ENCODE data around the gene RIPPLY2. TPM values are rescaled to one million over a fixed set of nuclear protein-coding genes. Genes with fewer than 3 reads are reported as not detected.

Gene RIPPLY2
- total RNA-seq, 2 experiments from 2014 or later = not detected

DNA sequence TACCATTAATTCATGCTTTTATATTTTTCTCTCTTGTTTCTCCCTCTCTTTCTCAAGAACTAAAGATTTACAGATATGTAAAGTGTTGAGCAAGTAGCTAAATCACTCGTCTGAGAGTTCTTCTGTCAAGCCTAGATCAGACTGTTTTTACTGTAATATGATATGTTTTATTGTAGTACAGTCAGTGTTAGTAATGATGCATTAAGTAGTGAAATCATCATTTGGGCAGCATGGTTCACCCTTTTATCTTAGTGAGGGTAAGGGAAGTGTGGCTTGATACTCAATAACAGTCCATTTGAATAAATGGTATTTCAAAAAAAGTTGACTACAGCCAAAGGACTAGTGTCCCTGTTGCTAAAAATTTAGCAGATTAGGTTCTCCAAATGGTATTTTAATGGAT is 15.5 kb downstream of the RIPPLY2 start:
- POLR2A ChIA-PET = no interaction called here
- no peak overlapping the region for H3K4me3 Mint-ChIP-seq
- no peaks in the 10 kb centered on the region for H3K27me3 Mint-ChIP-seq
- H3K36me3 Mint-ChIP-seq = peaks cover 48% of the 10 kb centered on the region
- peaks cover 10% of the 10 kb centered on the region for H3K9me3 Mint-ChIP-seq
- no peak overlapping the region for H3K27ac Mint-ChIP-seq
- no peak for DNase-seq
- H3K4me1 Mint-ChIP-seq = peaks cover 2% of the 10 kb centered on the region
- ATAC-seq (ENCODE audit: low read depth) = no peak

DNA sequence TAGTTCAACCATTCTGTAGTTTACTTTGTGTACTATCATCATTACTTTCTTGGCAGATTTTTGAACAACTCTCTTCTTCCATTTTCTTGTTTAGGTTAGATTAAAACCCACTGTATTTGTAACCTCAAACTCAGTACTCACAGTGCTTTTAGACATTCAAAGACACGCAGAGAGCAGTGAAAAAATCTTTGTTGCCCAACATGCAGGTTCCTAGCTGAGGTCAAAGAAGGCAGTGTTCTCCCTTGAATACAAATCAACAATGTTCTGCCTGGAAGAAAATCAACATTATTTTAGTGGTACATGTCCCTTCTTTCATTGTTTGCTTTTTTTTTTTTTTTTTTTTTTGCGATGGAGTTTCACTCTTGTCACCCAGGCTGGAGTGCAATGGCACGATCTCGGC is 17.5 kb downstream of the RIPPLY2 start:
- H3K9me3 Mint-ChIP-seq = peaks cover 10% of the 10 kb centered on the region
- no peak overlapping the region for H3K4me3 Mint-ChIP-seq
- POLR2A ChIA-PET = no interaction called here
- DNase-seq (no peak), ATAC-seq (ENCODE audit: low read depth) (no peak)
- H3K36me3 Mint-ChIP-seq = peaks cover 42% of the 10 kb centered on the region
- H3K4me1 Mint-ChIP-seq = peaks cover 5% of the 10 kb centered on the region
- no peaks in the 10 kb centered on the region for H3K27me3 Mint-ChIP-seq
- no peak overlapping the region for H3K27ac Mint-ChIP-seq

DNA sequence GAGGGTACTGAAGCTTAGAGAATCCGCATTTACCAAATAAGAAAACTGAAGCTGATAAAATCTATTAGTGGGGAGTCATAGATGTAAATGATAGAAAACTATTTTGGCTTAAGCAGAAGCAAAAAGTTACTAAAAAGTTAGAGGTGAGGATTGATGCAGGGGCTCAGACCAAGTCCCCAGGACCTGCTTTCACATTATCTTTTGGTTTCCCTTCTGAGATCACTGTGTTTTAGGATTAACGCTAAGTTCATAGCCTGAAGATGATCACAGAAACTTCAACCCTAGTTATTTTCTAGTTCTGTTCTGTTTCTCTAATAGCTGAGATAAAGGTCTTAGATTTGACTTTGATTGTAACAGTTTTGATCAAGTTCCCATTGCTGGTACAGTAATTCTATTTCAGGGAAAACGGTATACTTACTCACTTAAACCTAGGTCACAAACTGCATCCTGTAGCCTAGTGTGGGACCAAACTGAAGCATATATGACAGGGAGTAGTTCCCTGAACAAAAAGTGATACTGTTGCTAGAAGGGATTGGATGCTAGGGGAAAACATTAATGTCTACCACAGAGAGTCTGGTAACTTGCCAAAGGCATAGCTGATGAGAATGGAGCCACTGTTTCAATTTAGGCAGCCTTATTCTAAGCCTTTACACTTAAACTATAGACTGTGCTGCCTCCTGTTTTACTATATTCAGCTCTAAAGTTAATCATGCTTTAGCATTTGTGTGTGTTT is 19.4 kb downstream of the RIPPLY2 start:
- POLR2A ChIA-PET = no interaction called here
- H3K27ac Mint-ChIP-seq = no peak overlapping the region
- H3K36me3 Mint-ChIP-seq = peaks cover 28% of the 10 kb centered on the region

DNA sequence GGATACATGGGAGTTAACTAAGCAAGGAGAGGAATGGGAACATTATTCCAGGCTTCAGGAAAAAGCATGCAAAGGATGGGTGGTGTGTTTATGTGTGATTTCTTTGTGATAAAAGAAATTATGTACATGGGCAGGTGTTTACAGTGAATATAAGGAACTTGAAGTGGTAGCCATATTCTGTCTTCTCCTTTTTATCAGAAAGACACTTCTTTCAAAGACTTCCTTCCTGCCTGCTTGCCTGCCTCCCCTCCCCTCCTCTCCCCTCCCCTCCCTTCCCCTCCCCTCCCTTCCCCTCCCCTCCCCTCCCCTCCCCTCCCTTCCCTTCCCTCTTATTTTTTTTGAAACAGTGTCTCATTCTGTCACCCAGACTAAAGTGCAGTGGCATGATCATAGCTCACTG is 20.7 kb downstream of the RIPPLY2 start:
- Mint-ChIP-seq H3K27ac (peak overlapping the region; percentile 0), H3K9me3 (peaks cover 1% of the 10 kb centered on the region), H3K4me3 (no peak overlapping the region), H3K4me1 (peaks cover 5% of the 10 kb centered on the region), H3K27me3 (no peaks in the 10 kb centered on the region), H3K36me3 (peaks cover 15% of the 10 kb centered on the region)
- no peak for ATAC-seq (ENCODE audit: low read depth)
- no peak for DNase-seq
- POLR2A ChIA-PET = no interaction called here

More for the DNA sequence above, 19.4 kb downstream of the RIPPLY2 start:
- Mint-ChIP-seq H3K4me3 (no peak overlapping the region), H3K4me1 (peaks cover 5% of the 10 kb centered on the region), H3K9me3 (peaks cover 4% of the 10 kb centered on the region), H3K27me3 (no peaks in the 10 kb centered on the region)
- DNase-seq = no peak
- ATAC-seq (ENCODE audit: low read depth) = no peak

DNA sequence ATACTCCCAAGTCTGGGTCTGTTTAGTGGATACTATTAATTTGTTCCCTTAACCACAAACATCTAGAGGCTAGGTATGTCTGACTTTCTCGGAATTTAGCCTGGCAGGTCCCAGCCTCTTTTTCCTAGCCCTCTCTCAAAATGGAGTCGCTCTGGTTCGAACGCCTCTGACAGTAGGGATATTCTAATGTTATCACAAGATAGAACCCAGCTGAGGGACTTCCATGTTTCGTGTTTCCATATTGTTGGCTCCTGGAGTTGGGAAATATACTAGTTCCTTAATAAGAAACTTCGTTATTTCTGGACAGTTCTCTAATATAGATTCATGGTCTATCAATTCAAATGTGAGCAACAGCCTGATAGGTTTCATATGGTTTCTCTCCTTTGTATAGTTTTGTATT is 22.7 kb downstream of the RIPPLY2 start:
- DNase-seq (no peak), ATAC-seq (ENCODE audit: low read depth) (no peak)
- Mint-ChIP-seq H3K27ac (no peak overlapping the region), H3K36me3 (peaks cover 12% of the 10 kb centered on the region), H3K9me3 (no peaks in the 10 kb centered on the region), H3K4me1 (peaks cover 7% of the 10 kb centered on the region), H3K27me3 (no peaks in the 10 kb centered on the region), H3K4me3 (no peak overlapping the region)
- POLR2A ChIA-PET = no interaction called here

DNA sequence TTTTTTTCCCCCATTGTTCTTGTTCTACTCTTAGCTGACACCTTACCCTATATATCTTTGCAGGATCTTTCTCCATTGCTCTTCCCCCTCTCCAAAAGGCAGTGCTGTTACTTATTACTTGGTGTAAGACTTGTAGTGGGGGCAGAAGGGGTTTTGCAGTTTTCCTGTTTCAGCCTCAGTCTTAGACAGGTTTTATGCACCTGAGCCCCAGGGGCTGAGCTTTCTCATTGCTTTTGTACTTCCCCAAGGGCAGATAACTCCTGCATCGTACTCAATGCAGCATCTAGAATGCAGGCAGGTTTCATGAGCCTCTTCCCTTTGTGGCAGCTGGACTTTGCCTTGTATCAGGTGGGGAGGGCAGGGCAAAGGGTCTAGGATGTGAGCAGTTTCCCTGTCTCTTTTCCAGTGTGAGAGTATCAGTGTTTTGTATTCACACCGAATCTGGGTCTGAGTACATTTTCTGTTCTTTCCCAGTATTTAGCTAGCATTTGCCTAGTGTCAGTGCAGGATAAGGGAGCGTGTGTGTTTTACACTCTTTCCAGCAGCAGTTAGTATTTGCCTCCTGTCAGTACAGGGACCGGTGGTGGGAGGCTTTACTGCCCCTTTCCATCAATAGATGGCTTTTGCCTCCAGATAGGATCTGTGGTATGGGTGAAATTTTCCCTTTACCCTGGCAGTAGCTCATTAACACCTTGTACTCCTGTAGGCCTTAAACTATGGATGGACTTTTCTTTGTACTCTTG is 25.9 kb downstream of the RIPPLY2 start:
- Mint-ChIP-seq H3K36me3 (peaks cover 5% of the 10 kb centered on the region), H3K4me1 (peaks cover 2% of the 10 kb centered on the region), H3K27ac (no peak overlapping the region), H3K27me3 (no peaks in the 10 kb centered on the region), H3K9me3 (no peaks in the 10 kb centered on the region), H3K4me3 (no peak overlapping the region)
- no peak for ATAC-seq (ENCODE audit: low read depth)
- POLR2A ChIA-PET = no interaction called here
- no peak for DNase-seq

DNA sequence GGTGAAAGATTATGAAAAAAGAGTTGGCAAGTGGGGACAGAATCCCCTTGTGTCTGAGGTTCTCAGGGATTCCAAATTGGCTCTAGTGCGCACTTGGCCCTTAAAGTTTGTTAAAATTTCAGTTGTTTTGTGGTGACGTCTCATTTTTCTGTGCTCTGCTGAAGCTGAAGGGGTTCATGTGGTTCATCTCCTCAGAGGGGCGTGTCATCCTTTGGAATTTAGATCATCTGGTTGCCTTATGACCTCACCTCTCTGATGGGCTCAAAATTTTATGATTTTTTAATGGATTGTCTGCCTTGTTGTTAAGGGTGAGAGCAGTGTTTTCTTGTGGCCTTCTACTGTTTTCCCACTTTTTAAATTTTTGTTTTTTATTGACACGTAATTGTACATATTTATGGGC is 26.6 kb downstream of the RIPPLY2 start:
- Mint-ChIP-seq H3K4me1 (peaks cover 7% of the 10 kb centered on the region), H3K9me3 (no peaks in the 10 kb centered on the region), H3K27me3 (no peaks in the 10 kb centered on the region), H3K27ac (no peak overlapping the region), H3K4me3 (no peak overlapping the region), H3K36me3 (peaks cover 2% of the 10 kb centered on the region)
- POLR2A ChIA-PET = no interaction called here
- ATAC-seq (ENCODE audit: low read depth) (no peak), DNase-seq (no peak)

DNA sequence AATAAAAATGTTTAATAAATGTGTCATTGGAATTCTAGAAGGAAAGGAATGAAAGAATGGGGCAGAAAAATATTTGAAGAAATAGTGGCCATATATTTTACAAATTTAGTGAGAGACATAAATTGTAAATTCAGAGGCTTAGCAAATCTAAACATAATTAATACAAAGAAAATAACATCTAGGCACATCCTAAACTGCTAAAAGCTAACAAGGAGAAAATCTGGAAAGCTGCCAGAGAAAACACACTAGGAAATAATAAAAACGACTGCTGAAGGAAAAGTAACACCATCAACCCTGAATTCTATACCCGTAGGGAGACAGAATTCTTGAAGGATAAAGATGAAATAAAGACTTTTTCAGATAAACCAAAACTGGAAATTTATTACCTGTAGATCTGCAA is 30.1 kb downstream of the RIPPLY2 start:
- POLR2A ChIA-PET = no interaction called here
- Mint-ChIP-seq H3K27me3 (no peaks in the 10 kb centered on the region), H3K27ac (no peak overlapping the region), H3K4me3 (no peak overlapping the region), H3K36me3 (no peaks in the 10 kb centered on the region), H3K4me1 (peaks cover 7% of the 10 kb centered on the region), H3K9me3 (no peaks in the 10 kb centered on the region)
- no peak for ATAC-seq (ENCODE audit: low read depth)
- DNase-seq = no peak

DNA sequence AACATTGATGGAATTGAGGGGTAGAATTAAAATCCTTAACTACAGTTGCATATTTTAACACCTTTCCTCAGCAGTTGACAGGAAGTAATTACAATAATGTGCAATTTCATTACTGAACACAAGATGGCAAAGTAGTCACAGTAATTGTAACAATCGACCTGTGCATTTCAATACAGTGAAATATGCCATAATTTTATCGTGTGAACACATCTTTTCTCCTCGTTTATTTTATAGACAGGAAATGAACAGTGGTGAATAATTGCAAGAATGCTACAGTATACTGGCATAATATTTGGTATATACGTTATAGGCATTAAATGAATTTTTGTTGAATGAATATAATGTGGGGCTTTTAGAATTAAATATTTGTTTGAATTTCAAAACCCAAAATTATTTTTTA is 31.4 kb downstream of the RIPPLY2 start:
- Mint-ChIP-seq H3K9me3 (no peaks in the 10 kb centered on the region), H3K4me1 (peaks cover 9% of the 10 kb centered on the region), H3K27ac (no peak overlapping the region), H3K27me3 (no peaks in the 10 kb centered on the region), H3K4me3 (no peak overlapping the region), H3K36me3 (no peaks in the 10 kb centered on the region)
- POLR2A ChIA-PET = no interaction called here
- no peak for DNase-seq
- ATAC-seq (ENCODE audit: low read depth) = peak; percentile 75

DNA sequence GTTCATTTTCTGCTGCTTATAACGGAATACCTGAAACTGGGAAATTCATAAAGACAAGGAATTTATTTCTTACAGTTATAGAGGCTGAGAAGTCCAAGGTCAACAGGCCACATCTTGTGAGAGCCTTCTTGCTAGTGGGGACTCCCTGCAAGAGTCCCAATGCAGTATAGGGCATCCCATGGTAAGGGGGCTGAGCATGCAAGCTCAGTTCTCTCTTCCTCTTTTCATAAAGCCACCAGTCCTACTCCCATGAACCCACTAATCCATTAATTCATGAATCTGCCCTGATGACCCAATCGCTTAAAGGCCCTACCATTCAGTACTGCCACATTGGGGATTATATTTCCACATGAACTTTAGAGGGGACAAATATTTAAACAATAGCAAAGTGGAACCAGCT is 32.8 kb downstream of the RIPPLY2 start:
- DNase-seq (no peak), ATAC-seq (ENCODE audit: low read depth) (no peak)
- POLR2A ChIA-PET = no interaction called here
- peaks cover 7% of the 10 kb centered on the region for H3K4me1 Mint-ChIP-seq
- H3K4me3 Mint-ChIP-seq = no peak overlapping the region
- H3K9me3 Mint-ChIP-seq = no peaks in the 10 kb centered on the region
- H3K27ac Mint-ChIP-seq = no peak overlapping the region
- no peaks in the 10 kb centered on the region for H3K27me3 Mint-ChIP-seq
- peaks cover 2% of the 10 kb centered on the region for H3K36me3 Mint-ChIP-seq

DNA sequence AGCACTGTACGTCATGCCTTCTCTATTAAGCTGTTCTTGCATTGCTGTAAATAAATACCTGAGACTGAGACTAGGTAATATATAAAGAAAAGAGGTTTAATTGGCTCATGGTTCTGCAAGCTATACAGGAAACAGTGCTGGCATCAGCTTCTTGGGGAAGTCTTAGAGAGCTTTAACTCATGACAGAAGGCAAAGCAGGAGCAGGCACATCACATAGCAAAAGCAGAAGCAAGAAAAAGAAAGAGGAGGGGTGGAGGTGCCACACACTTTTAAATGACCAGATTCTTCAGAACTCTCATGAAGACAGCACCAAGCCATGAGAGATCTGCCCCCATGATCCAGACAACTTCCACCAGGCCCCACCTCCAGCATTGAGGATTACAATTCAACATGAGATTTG is 36.5 kb downstream of the RIPPLY2 start:
- no peak for ATAC-seq (ENCODE audit: low read depth)
- Mint-ChIP-seq H3K4me1 (peaks cover 3% of the 10 kb centered on the region), H3K4me3 (no peak overlapping the region), H3K9me3 (no peaks in the 10 kb centered on the region), H3K36me3 (peaks cover 7% of the 10 kb centered on the region), H3K27me3 (no peaks in the 10 kb centered on the region), H3K27ac (no peak overlapping the region)
- POLR2A ChIA-PET = no interaction called here
- no peak for DNase-seq

DNA sequence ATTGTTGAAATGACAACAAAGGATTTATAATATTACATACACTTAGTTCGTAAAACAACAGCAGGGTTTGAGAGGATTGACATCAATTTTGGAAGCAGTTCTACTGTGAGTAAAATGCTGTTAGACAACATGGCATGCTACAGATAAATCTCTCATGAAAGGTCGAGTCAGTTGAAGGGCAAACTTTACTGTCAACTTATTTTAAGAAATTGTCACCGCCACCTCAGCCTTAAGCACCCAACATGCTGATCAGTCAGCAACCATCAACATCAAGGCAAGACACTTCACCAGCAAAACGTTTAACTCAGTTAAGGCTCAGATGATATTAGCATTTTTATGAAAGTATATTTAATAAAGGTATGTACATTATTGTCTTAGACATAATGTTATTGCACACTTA is 37.4 kb downstream of the RIPPLY2 start:
- ATAC-seq (ENCODE audit: low read depth) = no peak
- DNase-seq = no peak
- peaks cover 3% of the 10 kb centered on the region for H3K4me1 Mint-ChIP-seq
- peaks cover 9% of the 10 kb centered on the region for H3K36me3 Mint-ChIP-seq
- H3K9me3 Mint-ChIP-seq = peaks cover 2% of the 10 kb centered on the region
- no peaks in the 10 kb centered on the region for H3K27me3 Mint-ChIP-seq
- POLR2A ChIA-PET = no interaction called here
- H3K4me3 Mint-ChIP-seq = no peak overlapping the region
- no peak overlapping the region for H3K27ac Mint-ChIP-seq

DNA sequence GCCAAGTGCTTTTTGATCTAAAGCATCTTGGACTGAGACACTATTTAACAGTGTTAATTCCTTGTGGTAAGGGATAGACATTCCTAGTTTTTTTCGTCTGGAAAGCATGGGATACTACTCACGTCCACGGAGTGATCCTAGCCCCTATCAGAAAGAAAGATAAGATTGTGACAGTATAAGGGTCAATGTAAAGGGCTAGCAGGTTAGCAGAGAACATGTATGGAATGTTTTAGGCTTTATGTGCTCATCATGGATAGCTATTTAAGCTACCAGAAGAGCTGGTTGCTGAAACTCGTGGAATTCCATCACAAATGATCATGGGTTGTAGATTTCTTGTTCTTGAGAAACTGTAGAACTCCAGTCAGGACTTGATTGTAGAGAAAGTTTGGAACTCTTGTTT is 38.4 kb downstream of the RIPPLY2 start:
- no peak overlapping the region for H3K4me3 Mint-ChIP-seq
- no peak for ATAC-seq (ENCODE audit: low read depth)
- H3K36me3 Mint-ChIP-seq = peaks cover 12% of the 10 kb centered on the region
- H3K27me3 Mint-ChIP-seq = no peaks in the 10 kb centered on the region
- no peak for DNase-seq
- peaks cover 2% of the 10 kb centered on the region for H3K9me3 Mint-ChIP-seq
- no peak overlapping the region for H3K27ac Mint-ChIP-seq
- POLR2A ChIA-PET = no interaction called here
- H3K4me1 Mint-ChIP-seq = peaks cover 3% of the 10 kb centered on the region

DNA sequence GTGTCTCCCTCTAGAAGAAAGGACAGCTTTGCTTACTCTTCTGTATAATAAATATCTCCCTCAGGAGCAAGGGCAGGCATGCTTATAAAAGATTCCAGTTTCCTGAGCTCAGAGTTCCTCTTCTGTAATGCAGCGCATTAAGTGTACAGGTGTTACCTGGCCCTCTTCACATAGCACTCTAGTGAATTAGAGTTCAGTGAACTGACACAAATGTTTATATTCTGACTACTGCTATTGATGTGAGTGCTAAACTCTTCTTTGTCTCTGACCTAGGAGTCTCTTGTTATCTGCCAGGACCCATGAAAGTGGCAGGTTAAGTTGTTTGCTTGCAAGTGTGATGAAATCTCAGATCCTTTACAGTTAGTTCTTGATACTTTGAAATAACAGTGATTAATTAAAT is 39.9 kb downstream of the RIPPLY2 start:
- POLR2A ChIA-PET = no interaction called here
- Mint-ChIP-seq H3K9me3 (peaks cover 2% of the 10 kb centered on the region), H3K27me3 (no peaks in the 10 kb centered on the region), H3K4me1 (peaks cover 3% of the 10 kb centered on the region), H3K36me3 (peaks cover 14% of the 10 kb centered on the region), H3K27ac (no peak overlapping the region), H3K4me3 (no peak overlapping the region)
- DNase-seq (no peak), ATAC-seq (ENCODE audit: low read depth) (no peak)

Data from activated naive CD8-positive, alpha-beta T cell treated with anti-CD3 and anti-CD28 coated beads, Interleukin-2, amount 10 ng/mL, durations not matched to agents 7 days and 5 days (primary cell).